Naive thymus-derived CD4-positive, alpha-beta T cell (primary cell): ENCODE measurements around the gene SIDT1. TPM values are rescaled to one million over a fixed set of nuclear protein-coding genes. Genes with fewer than 3 reads are reported as not detected.

Source experiments
- ATAC-seq: fragments of 150-1000 bp; cut with Tn5 transposase; 2 replicates; pipeline ENCODE4 v1.10.0; 2021; ENCODE audit warnings: mild to moderate bottlenecking, moderate library complexity
- CTCF ChIA-PET: fragments of 350-600 bp; sonication (Branson Sonifier 250); formaldehyde crosslinking; loops from one replicate; lab custom pipeline; 2021; ENCODE audit warnings: antibody characterized with exemption; lab: Charles Lee
- POLR2A ChIA-PET: fragments of 350-600 bp; sonication (Branson Sonifier 250); formaldehyde crosslinking; loops from one replicate; lab custom pipeline; 2021; ENCODE audit warnings: antibody characterized with exemption, inconsistent platforms; lab: Charles Lee
- DNase-seq, 9 donors: peaks; one replicate each; pipeline versions ENCODE4 v3.0.0 to v3.0.0-alpha.2; 2020 to 2022; ENCODE audit warnings: mixed read lengths in 1 of 9
- H3K27ac ChIP-seq: one replicate; pipeline ENCODE4 v1.7.0; 2013; ENCODE audit warnings: mild to moderate bottlenecking, low read depth, low read length, moderate library complexity
- H3K27me3 ChIP-seq, 2 donors: one replicate each; pipeline ENCODE4 v1.7.0; 2013; ENCODE audit warnings: low read length in 2 of 2, mild to moderate bottlenecking in 2 of 2, moderate library complexity in 2 of 2; ENCODE audit not compliant: control insufficient read depth in 2 of 2, insufficient read depth in 2 of 2
- H3K36me3 ChIP-seq, 3 experiments: 1 replicate in 2 of 3; 2 replicates in 1 of 3; pipeline ENCODE4 v1.7.0; 2013; ENCODE audit warnings: low read length in 3 of 3, mild to moderate bottlenecking in 3 of 3, moderate library complexity in 1 of 3; ENCODE audit not compliant: insufficient read depth in 3 of 3, control insufficient read depth in 2 of 3
- H3K4me1 ChIP-seq, 2 donors: one replicate each; pipeline ENCODE4 v1.7.0; 2013; ENCODE audit warnings: low read length in 2 of 2, mild to moderate bottlenecking in 2 of 2, moderate library complexity in 1 of 2; ENCODE audit not compliant: control insufficient read depth in 2 of 2, insufficient read depth in 2 of 2
- H3K4me3 ChIP-seq: 2 replicates; pipeline ENCODE4 v1.7.0; 2013; ENCODE audit warnings: mild to moderate bottlenecking, low read length
- H3K9me3 ChIP-seq, 3 experiments: 1 replicate in 2 of 3; 2 replicates in 1 of 3; pipeline ENCODE4 v1.7.0; 2013; ENCODE audit warnings: low read length in 3 of 3; ENCODE audit not compliant: control insufficient read depth in 2 of 3
- H3K27ac Mint-ChIP-seq, 9 donors: one replicate each; pipeline ENCODE4 v1.8.0; 2020 to 2022; ENCODE audit warnings: mixed read lengths in 9 of 9, mild to moderate bottlenecking in 8 of 9, moderate library complexity in 5 of 9, inconsistent platforms in 2 of 9
- H3K27me3 Mint-ChIP-seq, 5 donors: one replicate each; pipeline ENCODE4 v1.8.0; 2021 to 2022; ENCODE audit warnings: mixed read lengths in 5 of 5, mild to moderate bottlenecking in 1 of 5
- H3K36me3 Mint-ChIP-seq, 5 donors: one replicate each; pipeline ENCODE4 v1.8.0; 2020 to 2022; ENCODE audit warnings: mixed read lengths in 5 of 5, mild to moderate bottlenecking in 3 of 5, inconsistent platforms in 1 of 5
- H3K4me1 Mint-ChIP-seq, 7 donors: one replicate each; pipeline ENCODE4 v1.8.0; 2020 to 2022; ENCODE audit warnings: mixed read lengths in 7 of 7, mild to moderate bottlenecking in 3 of 7, inconsistent platforms in 1 of 7
- H3K4me3 Mint-ChIP-seq, 10 donors: one replicate each; pipeline ENCODE4 v1.8.0; 2020 to 2022; ENCODE audit warnings: mild to moderate bottlenecking in 10 of 10, mixed read lengths in 10 of 10, moderate library complexity in 6 of 10, inconsistent platforms in 2 of 10
- H3K9me3 Mint-ChIP-seq, 11 donors: one replicate each; pipeline ENCODE4 v1.8.0; 2020 to 2022; ENCODE audit warnings: mixed read lengths in 11 of 11, mild to moderate bottlenecking in 4 of 11, inconsistent platforms in 1 of 11, moderate library complexity in 1 of 11
- intact Hi-C, 2 donors: fragments of 100-400 bp; cut with micrococcal nuclease; formaldehyde crosslinking; loops; one replicate each; pipeline ENCODE4 v1.15.1; 2023
- microRNA-seq: library from miRNA; unstranded; fragments of <30 nt; microRNA quantifications from one replicate; pipeline ENCODE4 v1.2.0, GENCODE V29; 2022; ENCODE audit warnings: borderline microRNAs expressed
- polyA plus RNA-seq, 2 donors: library from polyadenylated mRNA; unstranded; fragments of 300-500 nt; fragmentation: Illumina TruSeq; gene quantifications; one replicate each; pipeline ENCODE4 v1.2.3, GENCODE V29; 2021
- total RNA-seq, 6 experiments: library from RNA in 5 of 6; stranded (reverse) in 5 of 6; gene quantifications; 1 replicate in 5 of 6; 2 replicates in 1 of 6; pipeline ENCODE4 v1.2.3 and lab custom pipeline; 2021 to 2026

SIDT1 gene
- total and polyA plus RNA-seq, 7 experiments from 2014 or later, result 19.9 to 65.7 (median 58.5) TPM

DNA sequence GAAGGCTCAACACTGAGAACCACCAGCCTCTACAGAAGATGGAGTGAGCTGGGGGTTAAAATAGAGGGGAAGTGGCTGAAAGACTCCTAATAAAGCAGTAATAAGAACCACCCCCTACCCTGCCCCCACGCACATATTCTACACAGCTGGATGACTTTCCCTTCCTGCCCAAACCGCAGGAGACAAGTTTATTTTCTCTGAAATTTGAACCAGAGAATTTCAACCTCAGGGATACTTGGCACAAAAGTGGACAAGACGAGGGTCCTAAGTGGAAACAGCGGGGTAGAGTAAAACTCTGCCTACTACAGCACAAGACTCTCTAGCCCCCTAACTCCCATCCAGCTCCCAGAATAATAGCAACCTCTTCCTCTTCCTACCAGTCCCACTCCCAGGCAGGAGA, 135.7 kb downstream of the SIDT1 start:
- H3K4me3 Mint-ChIP-seq, result peak overlapping the region in 2 of 10 donors; percentile 3 to 54
- intact Hi-C loops, result no loop called here
- peaks cover 16 to 39% (median 37%) of the 10 kb centered on the region in 7 donors for H3K4me1 Mint-ChIP-seq
- H3K27ac Mint-ChIP-seq, result peak overlapping the region in 4 of 9 donors; percentile 2 to 83 (median 42)
- peaks cover 7 to 53% (median 34%) of the 10 kb centered on the region in 5 donors for H3K36me3 Mint-ChIP-seq
- Histone ChIP-seq H3K36me3 (peaks cover 0 to 34% (median 0%) of the 10 kb centered on the region in 3 experiments), H3K4me1 (peaks cover 0 to 10% of the 10 kb centered on the region in 2 donors), H3K9me3 (no peaks in the 10 kb centered on the region), H3K4me3 (no peak overlapping the region), H3K27ac (no peak overlapping the region), H3K27me3 (no peaks in the 10 kb centered on the region)
- ChIA-PET CTCF (interaction anchor here (0.8 kb wide), 1 partner anchor 90 kb away, joined by 4 read pairs; no protein-coding TSS in a partner anchor), POLR2A (interaction anchor here (1.0 kb wide), 1 partner anchor 30 kb away, joined by 3 read pairs; no protein-coding TSS in a partner anchor)
- DNase-seq (no peak), ATAC-seq (no peak)
- H3K27me3 Mint-ChIP-seq, result no peaks in the 10 kb centered on the region
- H3K9me3 Mint-ChIP-seq, result no peaks in the 10 kb centered on the region

DNA sequence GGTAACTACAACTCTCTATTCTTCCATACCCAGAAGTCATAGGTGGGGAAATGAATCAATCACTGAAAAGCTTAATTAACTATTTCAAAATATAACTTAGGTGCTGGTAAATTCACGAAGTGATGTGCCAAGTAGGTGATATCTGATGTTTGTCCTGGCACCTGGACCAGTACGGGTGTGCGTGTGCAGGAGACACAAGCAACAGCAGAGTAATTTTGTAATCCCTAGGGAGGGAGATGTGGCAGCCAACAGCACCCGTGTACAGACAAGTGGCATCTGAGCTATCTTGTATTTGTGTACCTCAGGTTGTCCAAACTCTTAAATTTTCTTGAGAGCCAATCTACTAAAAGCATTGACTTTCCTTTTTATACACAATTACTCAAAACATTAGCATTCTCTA, 141.2 kb downstream of the SIDT1 start:
- no peak overlapping the region for H3K4me3 Mint-ChIP-seq
- Histone ChIP-seq H3K9me3 (no peaks in the 10 kb centered on the region), H3K4me3 (no peak overlapping the region), H3K27ac (no peak overlapping the region), H3K36me3 (peaks cover 0 to 40% (median 0%) of the 10 kb centered on the region in 3 experiments), H3K4me1 (peaks cover 0 to 1% of the 10 kb centered on the region in 2 donors), H3K27me3 (no peaks in the 10 kb centered on the region)
- ChIA-PET CTCF (no interaction called here), POLR2A (interaction anchor here (1.2 kb wide), 1 partner anchor 22 kb away, joined by 3 read pairs; no protein-coding TSS in a partner anchor)
- peaks cover 8 to 51% (median 36%) of the 10 kb centered on the region in 5 donors for H3K36me3 Mint-ChIP-seq
- no peak for ATAC-seq
- H3K9me3 Mint-ChIP-seq, result no peaks in the 10 kb centered on the region
- H3K4me1 Mint-ChIP-seq, result peaks cover 6 to 31% (median 19%) of the 10 kb centered on the region in 7 donors
- H3K27ac Mint-ChIP-seq, result no peak overlapping the region
- no peak for DNase-seq
- no peaks in the 10 kb centered on the region for H3K27me3 Mint-ChIP-seq
- intact Hi-C loops, result no loop called here

DNA sequence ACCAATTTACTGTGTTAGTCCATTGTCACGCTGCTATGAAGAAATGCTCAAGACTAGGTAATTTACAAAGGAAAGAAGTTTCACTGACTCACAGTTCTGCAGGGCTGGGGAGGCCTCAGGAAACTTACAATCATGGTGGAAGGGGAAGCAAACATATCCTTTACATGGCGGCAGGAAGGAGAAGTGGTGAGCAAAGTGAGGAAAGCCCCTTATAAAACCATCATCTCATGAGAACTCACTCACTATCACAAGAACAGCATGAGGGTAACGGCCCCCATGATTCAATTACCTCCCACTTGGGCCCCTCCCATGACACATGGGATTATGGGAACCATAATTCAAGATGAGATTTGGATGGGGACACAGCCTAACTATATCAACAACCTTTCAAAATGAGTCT, 143.9 kb downstream of the SIDT1 start:
- DNase-seq, result no peak
- CTCF ChIA-PET, result no interaction called here
- peak overlapping the region in 2 of 9 donors; percentile 2 to 51 for H3K27ac Mint-ChIP-seq

DNA sequence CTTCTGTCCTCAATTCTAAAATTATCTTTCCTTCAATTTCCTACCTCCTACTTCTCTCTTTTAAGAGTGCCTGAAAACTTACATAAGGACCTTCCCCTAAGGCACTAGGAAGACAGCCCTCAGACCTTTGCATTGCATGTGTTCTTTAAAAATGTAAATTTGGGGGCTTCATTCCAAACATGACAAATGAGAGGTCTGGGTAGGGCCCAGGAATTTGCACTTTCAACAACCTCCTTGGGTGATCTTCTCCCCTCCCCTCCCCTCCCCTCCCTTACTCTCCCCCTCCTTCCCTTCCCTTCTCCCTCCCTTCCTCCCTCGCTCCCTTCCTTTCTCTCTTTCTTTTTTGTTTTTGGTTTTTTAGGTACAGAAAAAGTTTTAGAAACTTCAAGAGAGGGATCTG, 145.4 kb downstream of the SIDT1 start:
- Mint-ChIP-seq H3K27ac (peak overlapping the region in 1 of 9 donors; percentile 10), H3K9me3 (no peaks in the 10 kb centered on the region), H3K36me3 (peaks cover 8 to 43% (median 25%) of the 10 kb centered on the region in 5 donors), H3K4me3 (no peak overlapping the region), H3K4me1 (peaks cover 4 to 27% (median 16%) of the 10 kb centered on the region in 7 donors), H3K27me3 (no peaks in the 10 kb centered on the region)
- ChIA-PET CTCF (interaction anchor here (1.2 kb wide), 1 partner anchor 67 kb away, joined by 3 read pairs; no protein-coding TSS in a partner anchor), POLR2A (interaction anchor here (0.6 kb wide), 1 partner anchor 126 kb away, joined by 3 read pairs; no protein-coding TSS in a partner anchor)
- H3K9me3 ChIP-seq, result no peaks in the 10 kb centered on the region
- H3K4me1 ChIP-seq, result no peaks in the 10 kb centered on the region
- peaks cover 0 to 32% (median 0%) of the 10 kb centered on the region in 3 experiments for H3K36me3 ChIP-seq
- no peak overlapping the region for H3K27ac ChIP-seq
- no peaks in the 10 kb centered on the region for H3K27me3 ChIP-seq
- H3K4me3 ChIP-seq, result no peak overlapping the region
- no peak for ATAC-seq
- no peak for DNase-seq
- intact Hi-C loops, result no loop called here

More for the DNA sequence above, 143.9 kb downstream of the SIDT1 start:
- Mint-ChIP-seq H3K4me3 (no peak overlapping the region), H3K9me3 (no peaks in the 10 kb centered on the region), H3K36me3 (peaks cover 8 to 43% (median 25%) of the 10 kb centered on the region in 5 donors), H3K27me3 (no peaks in the 10 kb centered on the region), H3K4me1 (peaks cover 4 to 27% (median 13%) of the 10 kb centered on the region in 7 donors)
- ATAC-seq, result peak; percentile 69
- Histone ChIP-seq H3K27me3 (no peaks in the 10 kb centered on the region), H3K4me1 (no peaks in the 10 kb centered on the region), H3K4me3 (no peak overlapping the region), H3K9me3 (no peaks in the 10 kb centered on the region), H3K36me3 (peaks cover 0 to 36% (median 0%) of the 10 kb centered on the region in 3 experiments), H3K27ac (no peak overlapping the region)
- intact Hi-C loops, result no loop called here
- POLR2A ChIA-PET, result no interaction called here

DNA sequence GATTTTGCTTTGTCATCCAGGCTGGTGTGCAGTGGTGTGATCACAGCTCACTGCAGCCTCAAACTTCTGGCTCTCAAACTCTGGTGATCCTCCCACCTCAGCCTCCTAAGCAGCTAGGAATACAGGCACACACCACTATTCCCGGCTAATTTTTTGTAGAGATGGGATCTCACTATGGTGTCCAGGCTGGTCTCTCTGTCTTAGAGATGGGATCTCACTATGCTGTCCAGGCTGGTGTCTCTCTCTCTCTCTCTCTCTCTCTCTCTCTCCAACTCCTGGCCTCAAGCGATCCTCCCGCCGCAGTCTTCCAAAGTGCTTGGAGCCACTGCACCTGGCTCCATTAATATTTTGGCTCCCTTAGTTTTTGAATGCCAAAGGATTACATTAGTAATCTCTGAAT, 146.4 kb downstream of the SIDT1 start:
- H3K4me1 ChIP-seq, result no peaks in the 10 kb centered on the region
- H3K36me3 ChIP-seq, result peaks cover 0 to 29% (median 0%) of the 10 kb centered on the region in 3 experiments
- H3K27me3 ChIP-seq, result no peaks in the 10 kb centered on the region
- H3K4me1 Mint-ChIP-seq, result peaks cover 4 to 29% (median 18%) of the 10 kb centered on the region in 7 donors
- peaks cover 0 to 2% (median 0%) of the 10 kb centered on the region in 11 donors for H3K9me3 Mint-ChIP-seq
- no peak for DNase-seq
- no peak overlapping the region for H3K4me3 Mint-ChIP-seq
- no peak for ATAC-seq
- peak overlapping the region in 2 of 9 donors; percentile 51 to 74 for H3K27ac Mint-ChIP-seq
- ChIA-PET POLR2A (no interaction called here), CTCF (no interaction called here)
- H3K36me3 Mint-ChIP-seq, result peaks cover 8 to 42% (median 26%) of the 10 kb centered on the region in 5 donors
- intact Hi-C loops, result no loop called here
- no peaks in the 10 kb centered on the region for H3K27me3 Mint-ChIP-seq
- H3K4me3 ChIP-seq, result no peak overlapping the region
- no peaks in the 10 kb centered on the region for H3K9me3 ChIP-seq
- H3K27ac ChIP-seq, result no peak overlapping the region

Small RNA genes within 50 kb of the gene (microRNA-seq; reads per million reads assigned to microRNA genes)
- gene MIR4446, result not detected

Other genes with a start within 250 kb of the SIDT1 start
- gene CFAP44, start 91.1 kb upstream of the SIDT1 start, total RNA-seq, result 10 to 100 TPM in 3 of 5 experiments, 1 to 10 TPM in 2; 8.2 to 40.9 (median 14.7) TPM
- gene CFAP44, start 91.1 kb upstream of the SIDT1 start, polyA plus RNA-seq, result under 1 TPM; 0.29 to 0.74 TPM
- 10 to 100 TPM; 16.7 to 44.3 (median 21.7) TPM for gene SPICE1, start 17.4 kb upstream of the SIDT1 start, total RNA-seq
- gene SPICE1, start 17.4 kb upstream of the SIDT1 start, polyA plus RNA-seq, result 1 to 10 TPM; 5.1 to 6.0 TPM
- gene USF3, start 164.1 kb downstream of the SIDT1 start, total RNA-seq, result 10 to 100 TPM; 20.2 to 31.8 (median 22.6) TPM
- gene USF3, start 164.1 kb downstream of the SIDT1 start, polyA plus RNA-seq, result 1 to 10 TPM; 3.3 to 6.0 TPM
- gene NAA50, start 213.7 kb downstream of the SIDT1 start, total RNA-seq, result 10 to 100 TPM; 38.2 to 89.9 (median 50.6) TPM
- 10 to 100 TPM; 55.4 to 57.9 TPM for gene NAA50, start 213.7 kb downstream of the SIDT1 start, polyA plus RNA-seq
- gene ATP6V1A, start 214.5 kb downstream of the SIDT1 start, total RNA-seq, result 10 to 100 TPM; 11.9 to 44.8 (median 28.1) TPM
- gene ATP6V1A, start 214.5 kb downstream of the SIDT1 start, polyA plus RNA-seq, result 10 to 100 TPM; 29.0 to 41.1 TPM